Sigmoid colon (tissue), 7 donors: ENCODE results near the gene ROR1. TPM values are rescaled to one million over a fixed set of nuclear protein-coding genes. Genes with fewer than 3 reads are reported as not detected.

Source experiments
- DNase-seq: peaks from one replicate; pipeline ENCODE4 v3.0.0-alpha.2; 2019
- H3K27ac ChIP-seq, 4 donors: fragments of 200-600 bp; sonication (generic); one replicate each; pipeline ENCODE4 v1.5.1; 2016 to 2019; ENCODE audit warnings: mild to moderate bottlenecking in 1 of 4
- H3K27me3 ChIP-seq, 3 donors: fragments of 200-600 bp; sonication (generic); one replicate each; pipeline ENCODE4 v1.5.1; 2019; ENCODE audit warnings: mild to moderate bottlenecking in 1 of 3
- H3K36me3 ChIP-seq, 4 donors: fragments of 200-600 bp; sonication (generic); one replicate each; pipeline ENCODE4 v1.5.1; 2016 to 2019
- H3K4me1 ChIP-seq, 4 donors: fragments of 200-600 bp; sonication (generic); one replicate each; pipeline ENCODE4 v1.5.1; 2017 to 2019
- H3K4me3 ChIP-seq, 4 donors: fragments of 200-600 bp; sonication (generic); one replicate each; pipeline ENCODE4 v1.5.1; 2017 to 2019; ENCODE audit warnings: mild to moderate bottlenecking in 2 of 4, moderate library complexity in 1 of 4
- H3K9me3 ChIP-seq, 4 donors: fragments of 200-600 bp in 3 of 4; sonication (generic) in 3 of 4; one replicate each; pipeline versions ENCODE4 v1.5.1 to v1.6.1; 2013 to 2019
- CTCF ChIP-seq, 4 experiments: fragments of 450-650 bp in 3 of 4; fragments of 200-600 bp in 1 of 4; IDR thresholded peaks; one replicate each; pipeline ENCODE4 v1.5.1; 2016 to 2019; ENCODE audit warnings: antibody characterized with exemption in 4 of 4, mild to moderate bottlenecking in 3 of 4, moderate library complexity in 2 of 4
- EP300 ChIP-seq, 4 donors: sonication (generic); formaldehyde crosslinking; IDR thresholded peaks; one replicate each; pipeline ENCODE4 v1.6.1; 2017; ENCODE audit warnings: antibody characterized with exemption in 4 of 4
- POLR2A ChIP-seq, 2 donors: fragments of 450-650 bp; IDR thresholded peaks; one replicate each; pipeline ENCODE4 v1.6.1; 2016; ENCODE audit warnings: antibody characterized with exemption in 2 of 2, mild to moderate bottlenecking in 2 of 2, moderate library complexity in 2 of 2
- POLR2AphosphoS5 ChIP-seq, 4 donors: sonication (generic); formaldehyde crosslinking; IDR thresholded peaks; one replicate each; pipeline ENCODE4 v1.6.1; 2017; ENCODE audit warnings: antibody characterized with exemption in 4 of 4
- WGBS, 2 donors: extraction: QIAGEN DNeasy Blood & Tissue Kit; methylation state at CpG; one replicate each; pipeline ENCODE4 v1.1.7; 2013; 5-methylcytosine and 5-hydroxymethylcytosine counted together
- intact Hi-C: fragments of 100-400 bp; cut with DNase I; formaldehyde crosslinking; loops from one replicate; pipeline ENCODE4 v1.15.1; 2023
- polyA plus RNA-seq, 3 donors: library from polyadenylated mRNA; stranded (reverse); fragments of 200-250 nt; gene quantifications; one replicate each; pipeline ENCODE4 v1.2.3, GENCODE V29; 2013
- total RNA-seq, 4 donors: library from RNA; depleted of rRNA; stranded (reverse); fragments of >200 nt; gene quantifications; one replicate each; pipeline ENCODE4 v1.1.0, GENCODE V29; 2016
- donor health status: healthy with polysubstance abuse.
- donor health status: Bipolar disorder and iron deficiency.
- donor health status: healthy.

The ROR1 gene
- total and polyA plus RNA-seq, 7 donors = under 0.01 to 37.1 (median 27.3) TPM

GRCh38 chr1:64129701-64130100 is 355.9 kb downstream of the ROR1 start:
- H3K4me3 ChIP-seq = no peak overlapping the region
- H3K9me3 ChIP-seq = no peaks in the 10 kb centered on the region
- no peak for DNase-seq
- intact Hi-C loops = no loop called here
- peaks cover 0 to 8% (median under 1%) of the 10 kb centered on the region in 4 donors for H3K4me1 ChIP-seq
- TF ChIP-seq POLR2AphosphoS5 (IDR thresholded peaks at IDR 0.05) = no peak
- TF ChIP-seq EP300 (IDR thresholded peaks at IDR 0.05) = no peak
- no peaks in the 10 kb centered on the region for H3K36me3 ChIP-seq
- 79 to 80% methylated on average over 5 of the region's 5 CpGs for WGBS, 2 donors
- no peak overlapping the region for H3K27ac ChIP-seq
- H3K27me3 ChIP-seq = no peaks in the 10 kb centered on the region

GRCh38 chr1:64131155-64131554 is 357.3 kb downstream of the ROR1 start:
- 79 to 81% methylated on average over 2 of the region's 2 CpGs for WGBS, 2 donors
- no peak for DNase-seq
- TF ChIP-seq CTCF (IDR thresholded peaks at IDR 0.05) = no peak
- TF ChIP-seq POLR2AphosphoS5 (IDR thresholded peaks at IDR 0.05) = no peak
- TF ChIP-seq EP300 (IDR thresholded peaks at IDR 0.05) = no peak
- TF ChIP-seq POLR2A (IDR thresholded peaks at IDR 0.05) = no peak

GRCh38 chr1:64133036-64133435 is 359.2 kb downstream of the ROR1 start:
- H3K9me3 ChIP-seq = no peaks in the 10 kb centered on the region
- peaks cover 0 to 24% (median 19%) of the 10 kb centered on the region in 4 donors for H3K4me1 ChIP-seq
- DNase-seq = no peak
- WGBS, 2 donors = 83 to 90% methylated on average over 5 of the region's 5 CpGs
- no peaks in the 10 kb centered on the region for H3K27me3 ChIP-seq
- TF ChIP-seq POLR2AphosphoS5 (IDR thresholded peaks at IDR 0.05) = peak in 1 of 4 donors; percentile 11
- TF ChIP-seq CTCF (IDR thresholded peaks at IDR 0.05) = no peak
- peaks cover 0 to 7% (median 0%) of the 10 kb centered on the region in 4 donors for H3K36me3 ChIP-seq
- H3K27ac ChIP-seq = no peak overlapping the region
- intact Hi-C loops = no loop called here
- H3K4me3 ChIP-seq = no peak overlapping the region

More at GRCh38 chr1:64131155-64131554, 357.3 kb downstream of the ROR1 start:
- intact Hi-C loops = no loop called here
- Histone ChIP-seq H3K4me3 (no peak overlapping the region), H3K36me3 (no peaks in the 10 kb centered on the region), H3K4me1 (peaks cover 0 to 15% (median 14%) of the 10 kb centered on the region in 4 donors), H3K27ac (no peak overlapping the region), H3K27me3 (no peaks in the 10 kb centered on the region), H3K9me3 (no peaks in the 10 kb centered on the region)

- intact Hi-C loops = loop anchor here (1.0 to 5.0 kb wide), 3 partner anchors 107 to 461 kb away; no protein-coding TSS in a partner anchor
- H3K9me3 ChIP-seq = no peaks in the 10 kb centered on the region
- no peak for DNase-seq
- no peak for TF ChIP-seq EP300 (IDR thresholded peaks at IDR 0.05)
- TF ChIP-seq POLR2AphosphoS5 (IDR thresholded peaks at IDR 0.05) = no peak
- TF ChIP-seq POLR2A (IDR thresholded peaks at IDR 0.05) = no peak
- TF ChIP-seq CTCF (IDR thresholded peaks at IDR 0.05) = no peak
- H3K27ac ChIP-seq = peak overlapping the region in 1 of 4 donors; percentile 7
- no peak overlapping the region for H3K4me3 ChIP-seq
- WGBS, 2 donors = 92 to 95% methylated on average over 3 of the region's 3 CpGs
- peaks cover 0 to 12% (median 0%) of the 10 kb centered on the region in 4 donors for H3K36me3 ChIP-seq
- peaks cover 0 to 24% (median 19%) of the 10 kb centered on the region in 4 donors for H3K4me1 ChIP-seq
- H3K27me3 ChIP-seq = no peaks in the 10 kb centered on the region
Measured at GRCh38 chr1:64135462-64136223, 361.8 kb downstream of the ROR1 start.

- 84 to 88% methylated on average over 5 of the region's 5 CpGs for WGBS, 2 donors
- H3K9me3 ChIP-seq = no peaks in the 10 kb centered on the region
- H3K27me3 ChIP-seq = no peaks in the 10 kb centered on the region
- peaks cover 0 to 24% (median 19%) of the 10 kb centered on the region in 4 donors for H3K4me1 ChIP-seq
- no peak for TF ChIP-seq POLR2AphosphoS5 (IDR thresholded peaks at IDR 0.05)
- TF ChIP-seq CTCF (IDR thresholded peaks at IDR 0.05) = no peak
- DNase-seq = no peak
- no peak overlapping the region for H3K4me3 ChIP-seq
- H3K36me3 ChIP-seq = peaks cover 0 to 18% (median 0%) of the 10 kb centered on the region in 4 donors
- intact Hi-C loops = loop anchor here (1.0 to 5.0 kb wide), 3 partner anchors 107 to 462 kb away; no protein-coding TSS in a partner anchor
- H3K27ac ChIP-seq = peak overlapping the region in 1 of 4 donors; percentile 7
Measured at GRCh38 chr1:64136296-64136695, 362.5 kb downstream of the ROR1 start.
